Measurements from ENCODE around the gene MKLN1. TPM values are rescaled to one million over a fixed set of nuclear protein-coding genes. Genes with fewer than 3 reads are reported as not detected.
A peak's percentile ranks its signal among the peaks of the same experiment; 100 is the strongest.

MKLN1 gene
- total and polyA plus RNA-seq, 12 donors = 9.5 to 48.2 (median 41.1) TPM

- 76 to 83% methylated on average over 4 of the region's 4 CpGs for WGBS, 2 donors
- no peak for ATAC-seq
- Histone ChIP-seq H3K36me3 (no peaks in the 10 kb centered on the region), H3K27ac (peak overlapping the region in 6 of 10 donors; percentile 19 to 61 (median 34)), H3K27me3 (no peaks in the 10 kb centered on the region), H3K4me3 (no peak overlapping the region), H3K9me3 (no peaks in the 10 kb centered on the region), H3K4me1 (peaks cover 0 to 34% (median 14%) of the 10 kb centered on the region in 9 donors)
- DNase-seq = no peak
- TF ChIP-seq CTCF (IDR thresholded peaks at IDR 0.05) = no peak
- intact Hi-C loops (cut with DNase I) = no loop called here
These were observed 35.4 kb upstream of the MKLN1 start for GRCh38 chr7:131292141-131292905.

- Histone ChIP-seq H3K27me3 (no peaks in the 10 kb centered on the region), H3K9me3 (no peaks in the 10 kb centered on the region), H3K4me1 (peaks cover 0 to 34% (median 14%) of the 10 kb centered on the region in 9 donors), H3K36me3 (no peaks in the 10 kb centered on the region), H3K27ac (peak overlapping the region in 6 of 10 donors; percentile 23 to 61 (median 34)), H3K4me3 (no peak overlapping the region)
- ATAC-seq (peak; percentile 67 to 84 (median 78)), DNase-seq (peak; percentile 33 to 49)
- no peak for TF ChIP-seq CTCF (IDR thresholded peaks at IDR 0.05)
- intact Hi-C loops (cut with DNase I) = no loop called here
- WGBS, 2 donors = 74 to 100% methylated on average over 1 of the region's 1 CpG
These were observed 34.7 kb upstream of the MKLN1 start for GRCh38 chr7:131293018-131293417.

- intact Hi-C loops (cut with DNase I) = no loop called here
- H3K9me3 ChIP-seq = no peaks in the 10 kb centered on the region
- no peaks in the 10 kb centered on the region for H3K27me3 ChIP-seq
- TF ChIP-seq CTCF (IDR thresholded peaks at IDR 0.05) = no peak
- no peaks in the 10 kb centered on the region for H3K36me3 ChIP-seq
- 26 to 54% methylated on average over 3 of the region's 3 CpGs for WGBS, 2 donors
- no peak overlapping the region for H3K4me3 ChIP-seq
- peaks cover 0 to 28% (median 14%) of the 10 kb centered on the region in 9 donors for H3K4me1 ChIP-seq
- DNase-seq (no peak), ATAC-seq (no peak)
- H3K27ac ChIP-seq = no peak overlapping the region
These were observed 33.1 kb upstream of the MKLN1 start for GRCh38 chr7:131294553-131294952.

- DNase-seq (no peak), ATAC-seq (no peak)
- intact Hi-C loops (cut with DNase I) = loop anchor here in 1 of 10 donors (5.0 kb wide), 1 partner anchor 186 kb away; no protein-coding TSS in a partner anchor
- Histone ChIP-seq H3K9me3 (no peaks in the 10 kb centered on the region), H3K4me1 (peaks cover 0 to 49% (median 26%) of the 10 kb centered on the region in 9 donors), H3K4me3 (no peak overlapping the region), H3K27ac (peak overlapping the region in 5 of 10 donors; percentile 9 to 56 (median 47)), H3K36me3 (no peaks in the 10 kb centered on the region), H3K27me3 (no peaks in the 10 kb centered on the region)
- 91% methylated on average over 6 of the region's 6 CpGs for WGBS, 2 donors
- TF ChIP-seq CTCF (IDR thresholded peaks at IDR 0.05) = no peak
These were observed 29.1 kb upstream of the MKLN1 start for GRCh38 chr7:131298608-131298992.
